ENCODE results near the gene LPGAT1.

GRCh38 chr1:211713231-211713630, 117.3 kb downstream of the LPGAT1 start:
- TF ChIP-seq POLR2A (IDR thresholded peaks at IDR 0.05), result no peak
- no peak for TF ChIP-seq CTCF (IDR thresholded peaks at IDR 0.05)

Measured in heart left ventricle (tissue), 13 donors.